H1 (cell line): ENCODE measurements around the gene FASN. TPM values are rescaled to one million over a fixed set of nuclear protein-coding genes. Genes with fewer than 3 reads are reported as not detected.
A peak's percentile ranks its signal among the peaks of the same experiment; 100 is the strongest.

Experiments
- BACH1 ChIP-seq: IDR thresholded peaks from 2 replicates; pipeline ENCODE4 v1.6.1; 2012; ENCODE audit warnings: low read length, improper control_type of control experiment
- CHD2 ChIP-seq: IDR thresholded peaks from 2 replicates; pipeline ENCODE4 v1.6.1; 2012; ENCODE audit warnings: low read length, improper control_type of control experiment
- CREB1 ChIP-seq: IDR thresholded peaks from 2 replicates; pipeline ENCODE4 v1.6.1; 2012; ENCODE audit warnings: inconsistent platforms
- CTCF ChIP-seq, 3 experiments: IDR thresholded peaks; 1 replicate in 2 of 3; 2 replicates in 1 of 3; pipeline versions ENCODE4 v1.5.1 to v1.6.1; 2011; ENCODE audit warnings: low read length in 3 of 3, mild to moderate bottlenecking in 3 of 3, inconsistent platforms in 2 of 3, low read depth in 1 of 3, moderate library complexity in 1 of 3; ENCODE audit not compliant: insufficient read depth in 1 of 3; ENCODE audit errors: control extremely low read depth in 1 of 3
- EP300 ChIP-seq, 2 experiments: IDR thresholded peaks; 1 replicate in 1 of 2; 2 replicates in 1 of 2; pipeline ENCODE4 v1.6.1; 2011 to 2012; ENCODE audit warnings: low read depth in 2 of 2, low read length in 2 of 2, mild to moderate bottlenecking in 2 of 2, borderline replicate concordance in 1 of 2, inconsistent platforms in 1 of 2, moderate library complexity in 1 of 2
- MAFK ChIP-seq: IDR thresholded peaks from 2 replicates; pipeline ENCODE4 v1.6.1; 2012; ENCODE audit warnings: low read depth, mild to moderate bottlenecking, improper control_type of control experiment, low read length
- MAX ChIP-seq: IDR thresholded peaks from 2 replicates; pipeline ENCODE4 v1.6.1; 2012; ENCODE audit warnings: inconsistent platforms
- POLR2A ChIP-seq, 2 experiments: IDR thresholded peaks; 1 replicate in 1 of 2; 2 replicates in 1 of 2; pipeline ENCODE4 v1.6.1; 2011; ENCODE audit warnings: low read depth in 2 of 2, low read length in 2 of 2, mild to moderate bottlenecking in 2 of 2; ENCODE audit errors: control extremely low read depth in 1 of 2
- RAD21 ChIP-seq, 2 experiments: IDR thresholded peaks in 1 of 2; conservative IDR thresholded peaks in 1 of 2; 2 replicates each; pipeline ENCODE4 v1.6.1; 2011; ENCODE audit warnings: low read depth in 2 of 2, low read length in 2 of 2, improper control_type of control experiment in 1 of 2, inconsistent platforms in 1 of 2, mild to moderate bottlenecking in 1 of 2, moderate library complexity in 1 of 2
- SIN3A ChIP-seq, 2 experiments: IDR thresholded peaks in 1 of 2; conservative IDR thresholded peaks in 1 of 2; 2 replicates each; pipeline ENCODE4 v1.6.1; 2011 to 2012; ENCODE audit warnings: low read length in 2 of 2, improper control_type of control experiment in 1 of 2, low read depth in 1 of 2, mild to moderate bottlenecking in 1 of 2
- SP1 ChIP-seq: IDR thresholded peaks from 2 replicates; pipeline ENCODE4 v1.6.1; 2011; ENCODE audit warnings: low read depth, low read length
- SP4 ChIP-seq: IDR thresholded peaks from 2 replicates; pipeline ENCODE4 v1.6.1; 2012; ENCODE audit warnings: low read length, inconsistent platforms
- SUZ12 ChIP-seq: fragments of 200-600 bp; sonication (generic); IDR thresholded peaks from 2 replicates; pipeline ENCODE4 v1.6.1; 2012; ENCODE audit warnings: mild to moderate bottlenecking, inconsistent platforms, low read length, moderate library complexity, mixed read lengths
- TAF7 ChIP-seq: optimal IDR thresholded peaks from 2 replicates; pipeline ENCODE3; 2011; ENCODE audit warnings: low read depth, mild to moderate bottlenecking, inconsistent platforms, low read length, moderate library complexity, borderline replicate concordance
- TBP ChIP-seq: IDR thresholded peaks from 2 replicates; pipeline ENCODE4 v1.6.1; 2011; ENCODE audit warnings: low read depth, low read length, improper control_type of control experiment
- USF2 ChIP-seq: IDR thresholded peaks from 2 replicates; pipeline ENCODE4 v1.6.1; 2011; ENCODE audit warnings: low read length, improper control_type of control experiment
- YY1 ChIP-seq: IDR thresholded peaks from 2 replicates; pipeline ENCODE4 v1.6.1; 2011; ENCODE audit warnings: low read depth, mild to moderate bottlenecking, low read length
- polyA plus RNA-seq, 7 experiments: library from polyadenylated mRNA; depleted of rRNA in 3 of 7; stranded (reverse) in 5 of 7; unstranded in 2 of 7; fragments of >200 nt in 5 of 7; fragments of 200-250 nt in 2 of 7; gene quantifications; 1 replicate in 5 of 7; 2 replicates in 1 of 7; 4 replicates in 1 of 7; pipeline versions ENCODE4 v1.2.1 to v1.2.3, GENCODE V29; 2011 to 2013; ENCODE audit warnings: missing spikeins in 2 of 7, mixed read lengths in 2 of 7
- total RNA-seq: library from RNA; stranded (reverse); fragmentation: NEBNext Ultra II Directional; extraction: Animal tissue kit (Norgen Biotek cat#: 25700); gene quantifications from 2 replicates; pipeline ENCODE4 v1.2.1, GENCODE V29; 2021
- TF ChIP-seq, protein P1 (sequence below): IDR thresholded peaks from 2 replicates; pipeline ENCODE4 v1.6.1; 2012; ENCODE audit warnings: inconsistent platforms

FASN gene
- total and polyA plus RNA-seq, 2 of the 8 experiments (the other 6 are each of a cell fraction or from before 2014, with no cell fraction given) = 143 to 561 TPM

- TF ChIP-seq EP300 (IDR thresholded peaks at IDR 0.05; ENCODE audit: borderline replicate concordance in 1 of 2, low read depth in 2 of 2, low read length in 2 of 2) (no peak; a peak in 1 of 3 replicates), SP4 (no peak), SP1 (peak; percentile 34; the same call in 1 of the 2 replicates), RAD21 (IDR thresholded peaks at IDR 0.05 in 1 of 2, conservative IDR thresholded peaks at IDR 0.05 in 1 of 2; ENCODE audit: low read depth in 2 of 2, low read length in 2 of 2) (peak in 1 of 2 experiments; percentile 20; a peak in 2 of 4 replicates), TAF7 (peak; percentile 87), SUZ12 (no peak), SIN3A (conservative IDR thresholded peaks at IDR 0.05 in 1 of 2, IDR thresholded peaks at IDR 0.05 in 1 of 2; ENCODE audit: low read depth in 1 of 2, low read length in 2 of 2) (peak; percentile 84 to 92; a peak in 2 of 4 replicates), MAX (peak; percentile 56), CTCF (IDR thresholded peaks at IDR 0.05; ENCODE audit: control extremely low read depth in 1 of 3, insufficient read depth in 1 of 3, low read depth in 1 of 3, low read length in 3 of 3) (peak in 2 of 3 experiments; percentile 40 to 48; a peak in 2 of 4 replicates), CHD2 (peak; percentile 35; the same call in 1 of the 2 replicates), BACH1 (peak; percentile 87), CREB1 (peak; percentile 63), TBP (peak; percentile 96), POLR2A (IDR thresholded peaks at IDR 0.05; ENCODE audit: control extremely low read depth in 1 of 2, low read depth in 2 of 2, low read length in 2 of 2) (peak; percentile 86 to 92), USF2 (peak; percentile 25; the same call in 1 of the 2 replicates), MAFK (no peak), YY1 (peak; percentile 83; the same call in 1 of the 2 replicates)
- TF ChIP-seq, protein P1, sequence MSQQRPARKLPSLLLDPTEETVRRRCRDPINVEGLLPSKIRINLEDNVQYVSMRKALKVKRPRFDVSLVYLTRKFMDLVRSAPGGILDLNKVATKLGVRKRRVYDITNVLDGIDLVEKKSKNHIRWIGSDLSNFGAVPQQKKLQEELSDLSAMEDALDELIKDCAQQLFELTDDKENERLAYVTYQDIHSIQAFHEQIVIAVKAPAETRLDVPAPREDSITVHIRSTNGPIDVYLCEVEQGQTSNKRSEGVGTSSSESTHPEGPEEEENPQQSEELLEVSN = peak; percentile 74; the same call in 1 of the 2 replicates
These were observed at the start of gene FASN (continued) for GRCh38 chr17:82098169-82098938.
